Peyer's patch (tissue), 4 donors: Measurements from ENCODE around the gene PDZD2. TPM values are rescaled to one million over a fixed set of nuclear protein-coding genes. Genes with fewer than 3 reads are reported as not detected.
"Not testable (repeated sequence)": the region's sequence is repeated elsewhere in the genome, so short reads cannot be mapped to it uniquely, and the experiment has no call there.

Source experiments
- DNase-seq, 3 donors: peaks; one replicate each; pipeline ENCODE4 v3.0.0-alpha.2; 2017 to 2019
- H3K27ac ChIP-seq, 4 donors: fragments of 200-600 bp; sonication (generic); one replicate each; pipeline ENCODE4 v1.5.1; 2016 to 2019
- H3K27me3 ChIP-seq, 2 donors: fragments of 200-600 bp; sonication (generic); one replicate each; pipeline ENCODE4 v1.5.1; 2019
- H3K36me3 ChIP-seq, 3 donors: fragments of 200-600 bp; sonication (generic); one replicate each; pipeline ENCODE4 v1.5.1; 2016 to 2019
- H3K4me1 ChIP-seq, 4 donors: fragments of 200-600 bp; sonication (generic); one replicate each; pipeline ENCODE4 v1.5.1; 2016 to 2019
- H3K4me3 ChIP-seq, 4 donors: fragments of 200-600 bp; sonication (generic); 1 replicate in 3 of 4; 2 replicates in 1 of 4; pipeline ENCODE4 v1.5.1; 2016 to 2019; ENCODE audit warnings: mild to moderate bottlenecking in 1 of 4
- H3K9me3 ChIP-seq, 4 donors: fragments of 200-600 bp; sonication (generic); one replicate each; pipeline ENCODE4 v1.5.1; 2016 to 2019; ENCODE audit warnings: mild to moderate bottlenecking in 1 of 4
- POLR2A ChIP-seq, 2 donors: fragments of 450-650 bp; IDR thresholded peaks; one replicate each; pipeline ENCODE4 v1.5.1; 2017; ENCODE audit warnings: antibody characterized with exemption in 2 of 2, mild to moderate bottlenecking in 2 of 2, moderate library complexity in 2 of 2
- total RNA-seq, 4 donors: library from RNA; depleted of rRNA; stranded (reverse); fragments of >200 nt; gene quantifications; one replicate each; pipeline ENCODE4 v1.1.0, GENCODE V29; 2016
- TF ChIP-seq, protein P1 (sequence below), 6 experiments: fragments of 450-650 bp in 4 of 6; fragments of 200-600 bp in 2 of 6; sonication (generic) in 1 of 6; IDR thresholded peaks; one replicate each; pipeline ENCODE4 v1.5.1; 2017 to 2019; ENCODE audit warnings: antibody characterized with exemption in 6 of 6, mild to moderate bottlenecking in 3 of 6, moderate library complexity in 1 of 6

PDZD2 gene
- total RNA-seq, 4 donors from 2014 or later: 0.53 to 7.4 (median 3.0) TPM

GRCh38 chr5:32071351-32071944, 432.5 kb downstream of the PDZD2 start:
- H3K27me3 ChIP-seq: no peaks in the 10 kb centered on the region
- H3K4me1 ChIP-seq: no peaks in the 10 kb centered on the region
- no peak overlapping the region for H3K27ac ChIP-seq
- H3K9me3 ChIP-seq: no peaks in the 10 kb centered on the region
- DNase-seq: no peak
- no peaks in the 10 kb centered on the region for H3K36me3 ChIP-seq
- TF ChIP-seq POLR2A (IDR thresholded peaks at IDR 0.05): no peak
- TF ChIP-seq, protein P1, sequence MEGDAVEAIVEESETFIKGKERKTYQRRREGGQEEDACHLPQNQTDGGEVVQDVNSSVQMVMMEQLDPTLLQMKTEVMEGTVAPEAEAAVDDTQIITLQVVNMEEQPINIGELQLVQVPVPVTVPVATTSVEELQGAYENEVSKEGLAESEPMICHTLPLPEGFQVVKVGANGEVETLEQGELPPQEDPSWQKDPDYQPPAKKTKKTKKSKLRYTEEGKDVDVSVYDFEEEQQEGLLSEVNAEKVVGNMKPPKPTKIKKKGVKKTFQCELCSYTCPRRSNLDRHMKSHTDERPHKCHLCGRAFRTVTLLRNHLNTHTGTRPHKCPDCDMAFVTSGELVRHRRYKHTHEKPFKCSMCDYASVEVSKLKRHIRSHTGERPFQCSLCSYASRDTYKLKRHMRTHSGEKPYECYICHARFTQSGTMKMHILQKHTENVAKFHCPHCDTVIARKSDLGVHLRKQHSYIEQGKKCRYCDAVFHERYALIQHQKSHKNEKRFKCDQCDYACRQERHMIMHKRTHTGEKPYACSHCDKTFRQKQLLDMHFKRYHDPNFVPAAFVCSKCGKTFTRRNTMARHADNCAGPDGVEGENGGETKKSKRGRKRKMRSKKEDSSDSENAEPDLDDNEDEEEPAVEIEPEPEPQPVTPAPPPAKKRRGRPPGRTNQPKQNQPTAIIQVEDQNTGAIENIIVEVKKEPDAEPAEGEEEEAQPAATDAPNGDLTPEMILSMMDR (IDR thresholded peaks at IDR 0.05): no peak
- no peak overlapping the region for H3K4me3 ChIP-seq

- no peak overlapping the region for H3K4me3 ChIP-seq
- H3K4me1 ChIP-seq: no peaks in the 10 kb centered on the region
- no peaks in the 10 kb centered on the region for H3K9me3 ChIP-seq
- H3K36me3 ChIP-seq: no peaks in the 10 kb centered on the region
- no peaks in the 10 kb centered on the region for H3K27me3 ChIP-seq
- DNase-seq: no peak
- H3K27ac ChIP-seq: no peak overlapping the region
- TF ChIP-seq POLR2A (IDR thresholded peaks at IDR 0.05): no peak
- TF ChIP-seq, protein P1 (IDR thresholded peaks at IDR 0.05): no peak
Observed at GRCh38 chr5:32072054-32072453, 433.1 kb downstream of the PDZD2 start.

GRCh38 chr5:32074401-32074800, 435.5 kb downstream of the PDZD2 start:
- no peak for DNase-seq
- Histone ChIP-seq H3K27me3 (no peaks in the 10 kb centered on the region), H3K4me1 (no peaks in the 10 kb centered on the region), H3K36me3 (no peaks in the 10 kb centered on the region), H3K27ac (no peak overlapping the region), H3K9me3 (no peaks in the 10 kb centered on the region), H3K4me3 (no peak overlapping the region)
- no peak for TF ChIP-seq POLR2A (IDR thresholded peaks at IDR 0.05)
- TF ChIP-seq, protein P1 (IDR thresholded peaks at IDR 0.05): no peak

DNA sequence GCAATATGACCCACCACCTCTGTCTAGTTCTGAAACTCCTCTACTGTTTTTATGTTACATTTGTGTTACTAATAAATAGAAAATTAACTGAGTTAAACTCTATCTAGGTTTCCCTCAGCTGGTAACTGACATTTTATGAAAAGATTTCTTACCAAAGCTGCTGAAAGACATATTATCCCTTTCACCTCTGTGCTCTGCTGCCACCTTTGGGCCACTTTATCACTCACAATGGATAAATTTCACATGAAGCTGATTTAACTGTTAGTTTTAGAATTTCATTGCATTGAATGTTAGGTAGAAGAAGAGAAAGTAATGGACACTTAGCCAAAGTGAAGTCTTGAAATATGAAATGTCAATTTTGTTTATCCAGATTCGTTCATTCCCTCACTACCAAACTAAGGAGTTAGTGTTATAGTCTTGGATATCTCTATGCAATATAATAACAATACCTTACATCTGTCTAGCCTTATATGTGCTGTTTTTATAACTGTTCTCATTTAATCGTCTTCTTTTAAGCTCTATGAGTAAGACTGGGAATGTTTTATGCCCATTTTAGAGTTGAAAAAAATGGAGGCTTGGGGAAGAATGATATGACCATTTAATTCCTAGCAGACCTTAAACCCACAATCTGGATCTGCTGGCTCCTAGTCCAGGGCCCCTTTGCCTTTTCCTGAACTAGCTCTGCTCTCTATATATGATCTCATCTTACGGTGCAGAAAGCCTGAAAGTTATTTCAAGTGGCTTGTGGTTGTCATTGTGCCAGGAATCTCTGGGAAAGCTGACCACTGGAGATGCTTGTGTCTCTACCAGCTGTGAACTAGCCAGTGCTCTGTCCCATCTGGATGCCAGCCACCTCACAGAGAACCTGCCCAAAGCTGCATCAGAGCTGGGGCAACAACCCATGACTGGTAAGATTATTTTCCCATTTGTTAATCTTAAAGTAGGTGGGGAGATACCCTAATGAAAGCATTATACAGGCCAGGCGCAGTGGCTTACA, 438.1 kb downstream of the PDZD2 start:
- no peaks in the 10 kb centered on the region for H3K27me3 ChIP-seq
- TF ChIP-seq, protein P1 (IDR thresholded peaks at IDR 0.05): peak; percentile 33 to 69 (median 48)
- TF ChIP-seq POLR2A (IDR thresholded peaks at IDR 0.05): no peak
- no peak overlapping the region for H3K27ac ChIP-seq
- no peaks in the 10 kb centered on the region for H3K9me3 ChIP-seq
- H3K4me1 ChIP-seq: no peaks in the 10 kb centered on the region
- H3K4me3 ChIP-seq: no peak overlapping the region
- no peaks in the 10 kb centered on the region for H3K36me3 ChIP-seq
- DNase-seq: no peak

- not testable (repeated sequence) for H3K4me3 ChIP-seq, H3K27ac ChIP-seq, H3K9me3 ChIP-seq, H3K4me1 ChIP-seq, H3K27me3 ChIP-seq, H3K36me3 ChIP-seq, DNase-seq
Observed at GRCh38 chr5:32078855-32079254, 439.9 kb downstream of the PDZD2 start.

- not testable (repeated sequence) for H3K4me3 ChIP-seq, H3K4me1 ChIP-seq, H3K27ac ChIP-seq, H3K36me3 ChIP-seq, H3K9me3 ChIP-seq, H3K27me3 ChIP-seq, DNase-seq
Observed at GRCh38 chr5:32080565-32080964, 441.6 kb downstream of the PDZD2 start.
